Measurements from ENCODE around the gene MYDGF.

DNA sequence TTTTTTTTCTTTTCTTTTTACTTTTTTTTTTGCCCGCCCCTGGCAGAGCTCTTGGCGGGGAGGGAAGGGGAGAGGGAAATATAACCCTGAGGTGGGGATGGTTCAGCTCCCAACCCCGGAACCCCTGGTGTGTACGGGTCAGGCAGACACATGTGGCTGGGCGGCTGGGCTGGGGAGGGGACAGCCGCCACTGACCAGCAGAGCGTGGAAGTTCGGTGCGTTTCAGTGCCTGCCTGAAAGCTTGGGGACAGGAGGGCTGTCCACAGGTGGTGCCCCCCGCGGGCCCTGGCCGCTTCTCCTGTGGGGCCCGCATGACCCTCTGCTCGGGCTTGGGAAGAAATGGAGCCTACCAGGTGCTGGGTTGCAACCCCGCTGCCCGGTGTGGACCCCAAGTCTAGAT, 5.2 kb upstream of the MYDGF start:
- TF ChIP-seq, protein P1, sequence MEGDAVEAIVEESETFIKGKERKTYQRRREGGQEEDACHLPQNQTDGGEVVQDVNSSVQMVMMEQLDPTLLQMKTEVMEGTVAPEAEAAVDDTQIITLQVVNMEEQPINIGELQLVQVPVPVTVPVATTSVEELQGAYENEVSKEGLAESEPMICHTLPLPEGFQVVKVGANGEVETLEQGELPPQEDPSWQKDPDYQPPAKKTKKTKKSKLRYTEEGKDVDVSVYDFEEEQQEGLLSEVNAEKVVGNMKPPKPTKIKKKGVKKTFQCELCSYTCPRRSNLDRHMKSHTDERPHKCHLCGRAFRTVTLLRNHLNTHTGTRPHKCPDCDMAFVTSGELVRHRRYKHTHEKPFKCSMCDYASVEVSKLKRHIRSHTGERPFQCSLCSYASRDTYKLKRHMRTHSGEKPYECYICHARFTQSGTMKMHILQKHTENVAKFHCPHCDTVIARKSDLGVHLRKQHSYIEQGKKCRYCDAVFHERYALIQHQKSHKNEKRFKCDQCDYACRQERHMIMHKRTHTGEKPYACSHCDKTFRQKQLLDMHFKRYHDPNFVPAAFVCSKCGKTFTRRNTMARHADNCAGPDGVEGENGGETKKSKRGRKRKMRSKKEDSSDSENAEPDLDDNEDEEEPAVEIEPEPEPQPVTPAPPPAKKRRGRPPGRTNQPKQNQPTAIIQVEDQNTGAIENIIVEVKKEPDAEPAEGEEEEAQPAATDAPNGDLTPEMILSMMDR (IDR thresholded peaks at IDR 0.05; ENCODE audit: low read depth, low read length, missing input control) = no peak
- TF ChIP-seq MAX (IDR thresholded peaks at IDR 0.05) (no peak), YY1 (IDR thresholded peaks at IDR 0.05) (no peak), FOXA1 (IDR thresholded peaks at IDR 0.05) (no peak), ZBTB33 (IDR thresholded peaks at IDR 0.05) (no peak), JUND (IDR thresholded peaks at IDR 0.05) (no peak), EGR1 (IDR thresholded peaks at IDR 0.05; ENCODE audit: low read depth in 2 of 2) (no peak), SP1 (IDR thresholded peaks at IDR 0.05) (no peak), TAF1 (conservative IDR thresholded peaks at IDR 0.05) (no peak), RAD21 (IDR thresholded peaks at IDR 0.05) (no peak)

Measured in liver (tissue), 3 donors.